ENCODE measurements around the gene SELENOS. TPM values are rescaled to one million over a fixed set of nuclear protein-coding genes. Genes with fewer than 3 reads are reported as not detected.
A peak's percentile ranks its signal among the peaks of the same experiment; 100 is the strongest.

Gene SELENOS
- total RNA-seq, 2 experiments from 2014 or later: 18.8 to 21.6 TPM

DNA sequence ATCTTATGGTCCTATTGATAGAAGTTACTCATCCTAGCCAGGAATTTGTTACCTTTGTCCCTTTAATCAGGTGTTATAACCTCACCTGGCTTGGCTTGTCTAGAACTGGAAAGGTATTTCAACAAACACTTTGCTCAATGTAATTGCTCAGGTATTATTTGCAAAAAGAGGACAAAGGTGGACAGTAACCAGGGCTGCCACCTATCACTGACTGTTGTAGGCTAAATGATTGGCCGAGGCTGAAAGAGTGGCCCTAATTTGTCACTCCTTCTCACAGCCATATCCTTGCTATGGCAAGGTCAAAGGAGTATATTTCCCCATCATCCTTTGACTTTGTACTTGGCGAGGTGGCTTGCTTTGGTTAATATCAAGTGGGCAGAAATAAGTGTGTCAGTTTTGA, 2.7 kb upstream of the SELENOS start:
- Mint-ChIP-seq H3K4me3 (no peak overlapping the region), H3K4me1 (ENCODE audit: low read depth) (peaks cover 21% of the 10 kb centered on the region), H3K27me3 (no peaks in the 10 kb centered on the region), H3K9me3 (no peaks in the 10 kb centered on the region), H3K27ac (no peak overlapping the region), H3K36me3 (ENCODE audit: low read depth) (peaks cover 54% of the 10 kb centered on the region)
- ATAC-seq: no peak
- intact Hi-C loops (cut with micrococcal nuclease): no loop called here
- ChIA-PET POLR2A (interaction anchor here (1.0 to 9.5 kb wide), 3 partner anchors 12 to 41 kb away, joined by 3 to 133 read pairs (median 3); partner anchors contain the start of genes CHSY1 and SNRPA1), CTCF (interaction anchor here (1.3 kb wide), 1 partner anchor 9 kb away, joined by 3 read pairs; no protein-coding TSS in a partner anchor)
- TF ChIP-seq, protein P1, sequence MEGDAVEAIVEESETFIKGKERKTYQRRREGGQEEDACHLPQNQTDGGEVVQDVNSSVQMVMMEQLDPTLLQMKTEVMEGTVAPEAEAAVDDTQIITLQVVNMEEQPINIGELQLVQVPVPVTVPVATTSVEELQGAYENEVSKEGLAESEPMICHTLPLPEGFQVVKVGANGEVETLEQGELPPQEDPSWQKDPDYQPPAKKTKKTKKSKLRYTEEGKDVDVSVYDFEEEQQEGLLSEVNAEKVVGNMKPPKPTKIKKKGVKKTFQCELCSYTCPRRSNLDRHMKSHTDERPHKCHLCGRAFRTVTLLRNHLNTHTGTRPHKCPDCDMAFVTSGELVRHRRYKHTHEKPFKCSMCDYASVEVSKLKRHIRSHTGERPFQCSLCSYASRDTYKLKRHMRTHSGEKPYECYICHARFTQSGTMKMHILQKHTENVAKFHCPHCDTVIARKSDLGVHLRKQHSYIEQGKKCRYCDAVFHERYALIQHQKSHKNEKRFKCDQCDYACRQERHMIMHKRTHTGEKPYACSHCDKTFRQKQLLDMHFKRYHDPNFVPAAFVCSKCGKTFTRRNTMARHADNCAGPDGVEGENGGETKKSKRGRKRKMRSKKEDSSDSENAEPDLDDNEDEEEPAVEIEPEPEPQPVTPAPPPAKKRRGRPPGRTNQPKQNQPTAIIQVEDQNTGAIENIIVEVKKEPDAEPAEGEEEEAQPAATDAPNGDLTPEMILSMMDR (IDR thresholded peaks at IDR 0.05): no peak
- DNase-seq: no peak

DNA sequence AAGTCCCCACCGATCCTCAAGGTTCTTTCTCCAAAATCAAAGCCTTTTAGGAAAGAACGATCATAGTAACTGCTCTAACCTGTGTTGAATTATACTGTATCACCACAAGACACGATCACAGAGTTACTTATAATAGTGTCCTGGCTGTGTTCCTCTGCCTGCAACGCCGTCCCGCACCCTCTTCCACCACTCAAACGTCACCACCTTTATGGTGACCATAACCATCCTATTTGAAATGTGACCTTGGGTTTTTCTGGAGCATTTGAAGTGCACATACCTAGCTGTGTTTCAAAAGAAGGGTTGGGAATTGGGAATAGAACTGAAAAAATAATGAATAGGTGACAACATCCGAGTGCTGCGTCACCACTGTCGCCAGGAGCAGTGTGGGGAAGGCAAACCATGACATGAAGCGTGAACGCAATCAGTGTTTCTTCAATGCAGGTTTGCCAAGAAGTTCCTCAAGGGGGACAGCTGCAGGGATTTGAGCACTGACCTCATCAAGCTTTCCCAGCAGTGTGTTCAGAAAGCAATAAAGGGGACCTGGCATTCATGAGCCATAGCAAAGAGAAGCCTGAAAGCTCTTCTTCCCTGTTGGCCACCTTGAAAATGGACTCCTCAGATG, 769 bp upstream of the SELENOS start:
- Mint-ChIP-seq H3K27ac (peak overlapping the region; percentile 69), H3K9me3 (no peaks in the 10 kb centered on the region), H3K27me3 (no peaks in the 10 kb centered on the region), H3K4me3 (peak overlapping the region; percentile 97), H3K4me1 (ENCODE audit: low read depth) (peaks cover 25% of the 10 kb centered on the region), H3K36me3 (ENCODE audit: low read depth) (peaks cover 59% of the 10 kb centered on the region)
- ATAC-seq: no peak
- CTCF ChIA-PET: interaction anchor here (0.6 to 2.2 kb wide), 6 partner anchors 8 to 363 kb away, joined by 3 to 13 read pairs (median 4); no protein-coding TSS in a partner anchor
- TF ChIP-seq, protein P1 (IDR thresholded peaks at IDR 0.05): no peak
- no peak for DNase-seq
- intact Hi-C loops (cut with micrococcal nuclease): loop anchor here (5.0 kb wide), 1 partner anchor 364 kb away; no protein-coding TSS in a partner anchor
- POLR2A ChIA-PET: interaction anchor here (0.7 to 9.5 kb wide), 5 partner anchors 10 to 186 kb away, joined by 3 to 133 read pairs (median 5); partner anchors contain the start of gene SNRPA1

DNA sequence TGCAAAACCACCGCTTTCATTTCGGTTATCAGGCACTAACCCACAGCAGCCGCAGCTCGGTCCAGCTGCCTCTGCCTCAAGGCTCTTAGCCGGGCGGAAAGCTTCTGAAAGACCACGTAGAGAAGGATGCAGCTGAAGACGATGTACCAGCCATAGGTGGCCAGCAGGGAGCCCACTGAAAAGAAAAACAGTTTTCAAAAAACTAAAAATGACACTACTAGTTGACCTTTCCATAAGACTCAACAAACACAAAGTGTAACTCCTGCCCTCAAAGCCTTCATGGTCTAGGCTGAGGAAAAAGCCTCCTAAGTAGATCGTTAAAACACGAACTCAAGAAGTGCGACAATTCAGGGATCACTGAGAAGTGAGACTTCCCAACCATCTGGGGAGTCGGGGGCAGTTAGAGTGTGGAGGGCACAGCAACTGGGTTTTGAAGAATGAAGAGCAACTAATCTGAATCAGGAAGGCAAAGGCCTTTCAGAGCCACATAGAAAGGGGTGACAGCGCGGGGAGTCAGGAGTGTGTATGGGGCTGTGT, 716 bp downstream of the SELENOS start:
- no peaks in the 10 kb centered on the region for H3K27me3 Mint-ChIP-seq
- H3K36me3 Mint-ChIP-seq (ENCODE audit: low read depth): peaks cover 51% of the 10 kb centered on the region
- TF ChIP-seq, protein P1 (IDR thresholded peaks at IDR 0.05): peak; percentile 38
- POLR2A ChIA-PET: interaction anchor here (0.7 to 1.4 kb wide), 3 partner anchors 11 to 18 kb away, joined by 3 to 6 read pairs (median 4); partner anchors contain the start of gene SNRPA1
- H3K27ac Mint-ChIP-seq: peak overlapping the region; percentile 86
- H3K4me3 Mint-ChIP-seq: peak overlapping the region; percentile 97
- DNase-seq (peak; percentile 61), ATAC-seq (peak; percentile 43)
- CTCF ChIA-PET: interaction anchor here (0.6 to 3.1 kb wide), 9 partner anchors 9 to 373 kb away, joined by 3 to 21 read pairs (median 5); no protein-coding TSS in a partner anchor
- intact Hi-C loops (cut with micrococcal nuclease): loop anchor here (5.0 kb wide), 1 partner anchor 366 kb away; no protein-coding TSS in a partner anchor
- peaks cover 25% of the 10 kb centered on the region for H3K4me1 Mint-ChIP-seq (ENCODE audit: low read depth)
- no peaks in the 10 kb centered on the region for H3K9me3 Mint-ChIP-seq

DNA sequence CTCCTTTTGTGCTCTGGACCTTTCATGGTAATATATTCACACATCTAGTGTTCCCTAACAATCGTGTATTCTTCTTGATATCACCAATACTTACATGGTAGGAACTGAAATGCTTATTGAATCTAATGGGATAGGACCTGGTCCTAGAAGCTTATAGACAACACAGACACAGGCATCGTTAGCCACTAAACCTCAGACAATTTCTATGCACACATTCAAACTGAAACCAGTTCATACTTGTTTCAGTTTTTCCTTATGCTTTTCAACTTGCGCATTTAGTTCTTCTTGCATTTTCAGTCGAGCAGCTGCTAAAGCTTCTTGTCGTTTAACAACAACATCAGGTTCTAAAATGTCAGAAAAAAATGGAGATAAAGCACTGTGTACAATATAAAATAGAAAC, 2.3 kb downstream of the SELENOS start:
- H3K27me3 Mint-ChIP-seq: no peaks in the 10 kb centered on the region
- intact Hi-C loops (cut with micrococcal nuclease): loop anchor here (5.0 kb wide), 1 partner anchor 367 kb away; no protein-coding TSS in a partner anchor
- ATAC-seq: no peak
- DNase-seq: no peak
- peak overlapping the region; percentile 97 for H3K4me3 Mint-ChIP-seq
- CTCF ChIA-PET: interaction anchor here (1.0 to 3.1 kb wide), 8 partner anchors 11 to 366 kb away, joined by 3 to 21 read pairs (median 5); no protein-coding TSS in a partner anchor
- TF ChIP-seq, protein P1 (IDR thresholded peaks at IDR 0.05): no peak
- peaks cover 44% of the 10 kb centered on the region for H3K36me3 Mint-ChIP-seq (ENCODE audit: low read depth)
- no peaks in the 10 kb centered on the region for H3K9me3 Mint-ChIP-seq
- peak overlapping the region; percentile 27 for H3K27ac Mint-ChIP-seq
- peaks cover 25% of the 10 kb centered on the region for H3K4me1 Mint-ChIP-seq (ENCODE audit: low read depth)
- POLR2A ChIA-PET: interaction anchor here (0.8 to 1.8 kb wide), 5 partner anchors 8 to 184 kb away, joined by 3 to 6 read pairs (median 5); partner anchors contain the start of gene SNRPA1
